ENCODE measurements around the gene L3MBTL3.

- TF ChIP-seq POLR2A (IDR thresholded peaks at IDR 0.05; ENCODE audit: low read length) (no peak), GATA1 (IDR thresholded peaks at IDR 0.05; ENCODE audit: low read depth, low read length) (no peak)
Measured at GRCh38 chr6:129989396-129989795, 29.0 kb upstream of the L3MBTL3 start.
